GM19035 (cell line): ENCODE results near the gene SPON1.
"Not testable (repeated sequence)": the region's sequence is repeated elsewhere in the genome, so short reads cannot be mapped to it uniquely, and the experiment has no call there.

Experiments used
- ATAC-seq: cut with Tn5 transposase; IDR thresholded peaks from one replicate; pipeline ENCODE4 v1.9.1; 2021; ENCODE audit not compliant: unreplicated experiment

The SPON1 gene

GRCh38 chr11:14114269-14114668 is 151.7 kb downstream of the SPON1 start:
- ATAC-seq: no peak

GRCh38 chr11:14114786-14115185 is 152.3 kb downstream of the SPON1 start:
- ATAC-seq: no peak

GRCh38 chr11:14117632-14118031 is 155.1 kb downstream of the SPON1 start:
- ATAC-seq: no peak

GRCh38 chr11:14118072-14118471 is 155.5 kb downstream of the SPON1 start:
- no peak for ATAC-seq

- ATAC-seq: no peak
Measured at GRCh38 chr11:14119357-14119756, 156.8 kb downstream of the SPON1 start.

GRCh38 chr11:14124350-14124749 is 161.8 kb downstream of the SPON1 start:
- no peak for ATAC-seq

GRCh38 chr11:14124886-14125285 is 162.4 kb downstream of the SPON1 start:
- no peak for ATAC-seq

GRCh38 chr11:14125529-14125928 is 163.0 kb downstream of the SPON1 start:
- no peak for ATAC-seq

GRCh38 chr11:14127679-14128078 is 165.2 kb downstream of the SPON1 start:
- ATAC-seq: no peak

- no peak for ATAC-seq
Measured at GRCh38 chr11:14132312-14132711, 169.8 kb downstream of the SPON1 start.

GRCh38 chr11:14133381-14133780 is 170.9 kb downstream of the SPON1 start:
- no peak for ATAC-seq

- no peak for ATAC-seq
Measured at GRCh38 chr11:14136561-14136960, 174.0 kb downstream of the SPON1 start.

- no peak for ATAC-seq
Measured at GRCh38 chr11:14137284-14137683, 174.8 kb downstream of the SPON1 start.

GRCh38 chr11:14140991-14141390 is 178.5 kb downstream of the SPON1 start:
- no peak for ATAC-seq

GRCh38 chr11:14141676-14142075 is 179.2 kb downstream of the SPON1 start:
- ATAC-seq: no peak

GRCh38 chr11:14144934-14145333 is 182.4 kb downstream of the SPON1 start:
- no peak for ATAC-seq

GRCh38 chr11:14148653-14149273 is 186.2 kb downstream of the SPON1 start:
- ATAC-seq: peak; percentile 60

- ATAC-seq: no peak
Measured at GRCh38 chr11:14149683-14150082, 187.2 kb downstream of the SPON1 start.

GRCh38 chr11:14150878-14151277 is 188.4 kb downstream of the SPON1 start:
- no peak for ATAC-seq

- not testable (repeated sequence) for ATAC-seq
Measured at GRCh38 chr11:14154103-14154502, 191.6 kb downstream of the SPON1 start.

GRCh38 chr11:14158393-14158792 is 195.9 kb downstream of the SPON1 start:
- ATAC-seq: no peak

GRCh38 chr11:14163576-14163975 is 201.1 kb downstream of the SPON1 start:
- no peak for ATAC-seq

GRCh38 chr11:14173679-14174078 is 211.2 kb downstream of the SPON1 start:
- ATAC-seq: not testable (repeated sequence)
